H1 (cell line): ENCODE measurements around the gene CCDC30. TPM values are rescaled to one million over a fixed set of nuclear protein-coding genes. Genes with fewer than 3 reads are reported as not detected.
A peak's percentile ranks its signal among the peaks of the same experiment; 100 is the strongest.

Experiments
- CTCF ChIP-seq, 3 experiments: IDR thresholded peaks; 1 replicate in 2 of 3; 2 replicates in 1 of 3; pipeline versions ENCODE4 v1.5.1 to v1.6.1; 2011; ENCODE audit warnings: low read length in 3 of 3, mild to moderate bottlenecking in 3 of 3, inconsistent platforms in 2 of 3, low read depth in 1 of 3, moderate library complexity in 1 of 3; ENCODE audit not compliant: insufficient read depth in 1 of 3; ENCODE audit errors: control extremely low read depth in 1 of 3
- NRF1 ChIP-seq: IDR thresholded peaks from 2 replicates; pipeline ENCODE4 v1.6.1; 2011; ENCODE audit warnings: mild to moderate bottlenecking, low read depth, low read length, improper control_type of control experiment
- POU5F1 ChIP-seq: IDR thresholded peaks from 2 replicates; pipeline ENCODE4 v1.6.1; 2011; ENCODE audit warnings: low read depth, mild to moderate bottlenecking, low read length, moderate library complexity
- RXRA ChIP-seq: IDR thresholded peaks from 2 replicates; pipeline ENCODE4 v1.6.1; 2011; ENCODE audit warnings: low read depth, mild to moderate bottlenecking, low read length, moderate library complexity; ENCODE audit not compliant: insufficient read depth
- SIX5 ChIP-seq: IDR thresholded peaks from 2 replicates; pipeline ENCODE4 v1.6.1; 2011; ENCODE audit warnings: mild to moderate bottlenecking, low read depth, low read length
- SRF ChIP-seq: IDR thresholded peaks from 2 replicates; pipeline ENCODE4 v1.6.1; 2011; ENCODE audit warnings: mild to moderate bottlenecking, low read depth, low read length, moderate library complexity
- SUZ12 ChIP-seq: fragments of 200-600 bp; sonication (generic); IDR thresholded peaks from 2 replicates; pipeline ENCODE4 v1.6.1; 2012; ENCODE audit warnings: mild to moderate bottlenecking, inconsistent platforms, low read length, moderate library complexity, mixed read lengths
- TBP ChIP-seq: IDR thresholded peaks from 2 replicates; pipeline ENCODE4 v1.6.1; 2011; ENCODE audit warnings: low read depth, low read length, improper control_type of control experiment
- polyA plus RNA-seq, 7 experiments: library from polyadenylated mRNA; depleted of rRNA in 3 of 7; stranded (reverse) in 5 of 7; unstranded in 2 of 7; fragments of >200 nt in 5 of 7; fragments of 200-250 nt in 2 of 7; gene quantifications; 1 replicate in 5 of 7; 2 replicates in 1 of 7; 4 replicates in 1 of 7; pipeline versions ENCODE4 v1.2.1 to v1.2.3, GENCODE V29; 2011 to 2013; ENCODE audit warnings: missing spikeins in 2 of 7, mixed read lengths in 2 of 7
- total RNA-seq: library from RNA; stranded (reverse); fragmentation: NEBNext Ultra II Directional; extraction: Animal tissue kit (Norgen Biotek cat#: 25700); gene quantifications from 2 replicates; pipeline ENCODE4 v1.2.1, GENCODE V29; 2021
- TF ChIP-seq, protein P1 (sequence below): IDR thresholded peaks from 2 replicates; pipeline ENCODE4 v1.6.1; 2011; ENCODE audit warnings: low read length, improper control_type of control experiment
- TF ChIP-seq, protein P2 (sequence below): IDR thresholded peaks from 2 replicates; pipeline ENCODE4 v1.6.1; 2011; ENCODE audit warnings: low read depth, mild to moderate bottlenecking, low read length; ENCODE audit not compliant: insufficient read depth

Gene CCDC30
- total and polyA plus RNA-seq, 2 of the 8 experiments (the other 6 are each of a cell fraction or from before 2014, with no cell fraction given) = 0.60 to 1.8 TPM

DNA sequence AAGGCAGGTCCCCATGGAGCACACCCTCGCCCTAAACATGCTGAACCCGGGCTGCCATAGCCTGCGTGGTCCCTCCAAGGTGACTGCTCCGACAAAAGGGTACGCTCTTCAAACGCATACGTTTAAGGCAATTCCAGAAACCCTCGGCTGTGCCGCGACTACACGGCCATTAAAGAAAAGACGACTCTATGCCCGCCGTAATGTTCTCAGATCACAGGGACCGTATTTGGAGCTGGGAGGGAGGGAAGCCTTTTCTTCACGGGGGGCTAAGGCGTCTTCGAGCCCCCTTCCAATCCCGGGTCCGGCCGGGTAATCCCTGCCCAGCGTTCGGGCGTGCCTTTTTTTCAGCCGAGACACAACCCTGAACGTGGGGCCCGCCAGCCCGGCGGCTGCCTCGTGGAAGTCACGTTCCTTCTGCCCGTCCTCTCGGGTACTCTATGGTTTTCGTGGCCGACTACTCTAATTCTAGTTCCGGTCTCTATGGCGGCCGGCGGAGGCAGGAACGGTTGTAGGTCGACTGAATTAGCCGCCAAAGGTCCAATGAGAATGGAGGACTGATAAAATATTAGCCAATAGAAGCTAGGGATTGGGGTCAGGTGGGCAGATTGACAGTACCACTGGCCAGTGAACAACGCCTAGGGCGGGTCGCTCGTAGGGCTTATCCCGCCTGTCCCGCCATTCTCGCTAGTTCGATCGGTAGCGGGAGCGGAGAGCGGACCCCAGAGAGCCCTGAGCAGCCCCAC lies 218.8 kb downstream of the CCDC30 start, which contains the start of gene YBX1 (continued):
- TF ChIP-seq POU5F1 (no peak), RXRA (no peak), CTCF (IDR thresholded peaks at IDR 0.05; ENCODE audit: control extremely low read depth in 1 of 3, insufficient read depth in 1 of 3, low read depth in 1 of 3, low read length in 3 of 3) (no peak), SIX5 (no peak), TBP (peak; percentile 83), SRF (no peak), NRF1 (no peak), SUZ12 (no peak)
- TF ChIP-seq, protein P1, sequence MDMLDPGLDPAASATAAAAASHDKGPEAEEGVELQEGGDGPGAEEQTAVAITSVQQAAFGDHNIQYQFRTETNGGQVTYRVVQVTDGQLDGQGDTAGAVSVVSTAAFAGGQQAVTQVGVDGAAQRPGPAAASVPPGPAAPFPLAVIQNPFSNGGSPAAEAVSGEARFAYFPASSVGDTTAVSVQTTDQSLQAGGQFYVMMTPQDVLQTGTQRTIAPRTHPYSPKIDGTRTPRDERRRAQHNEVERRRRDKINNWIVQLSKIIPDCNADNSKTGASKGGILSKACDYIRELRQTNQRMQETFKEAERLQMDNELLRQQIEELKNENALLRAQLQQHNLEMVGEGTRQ = peak; percentile 96
- TF ChIP-seq, protein P2, sequence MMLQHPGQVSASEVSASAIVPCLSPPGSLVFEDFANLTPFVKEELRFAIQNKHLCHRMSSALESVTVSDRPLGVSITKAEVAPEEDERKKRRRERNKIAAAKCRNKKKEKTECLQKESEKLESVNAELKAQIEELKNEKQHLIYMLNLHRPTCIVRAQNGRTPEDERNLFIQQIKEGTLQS = peak; percentile 79
